Tongue (tissue), 2 donors: ENCODE data around the gene AP3D1. TPM values are rescaled to one million over a fixed set of nuclear protein-coding genes. Genes with fewer than 3 reads are reported as not detected.

Source experiments
- DNase-seq: peaks from one replicate; pipeline ENCODE4 v3.0.0-alpha.2; 2015
- total RNA-seq: library from RNA; depleted of rRNA; stranded (reverse); fragments of >200 nt; gene quantifications from one replicate; pipeline ENCODE4 v1.2.3, GENCODE V29; 2014

AP3D1 gene
- total RNA-seq, 1 donor from 2014 or later: 44.9 TPM

- no peak for DNase-seq
Observed at GRCh38 chr19:2126879-2127518, 24.4 kb downstream of the AP3D1 start.

GRCh38 chr19:2123682-2124387 is 27.5 kb downstream of the AP3D1 start:
- DNase-seq: peak; percentile 37

GRCh38 chr19:2122982-2123381 is 28.4 kb downstream of the AP3D1 start:
- no peak for DNase-seq

- DNase-seq: no peak
Observed at GRCh38 chr19:2122251-2122650, 29.1 kb downstream of the AP3D1 start.

- DNase-seq: no peak
Observed at GRCh38 chr19:2121416-2122051, 29.8 kb downstream of the AP3D1 start.

DNA sequence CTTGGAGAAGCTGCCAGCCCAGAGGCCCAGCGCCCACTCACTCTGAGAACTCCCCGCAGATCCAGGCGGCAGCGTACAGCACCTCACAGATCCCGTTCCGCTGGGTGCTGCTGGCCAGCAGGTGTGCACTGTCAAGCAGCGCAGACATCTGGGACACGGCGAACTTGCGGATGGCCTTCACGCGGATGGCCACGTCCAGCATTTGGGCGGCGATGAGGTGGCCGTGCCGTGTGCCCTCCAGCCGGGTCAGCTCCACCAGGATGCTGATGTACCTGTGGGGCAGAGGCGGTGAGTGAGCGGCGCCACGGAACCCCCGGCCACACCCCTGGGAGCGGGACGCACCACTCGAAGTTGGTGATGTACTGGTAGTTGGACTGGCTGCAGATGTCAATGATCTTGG is 30.5 kb downstream of the AP3D1 start:
- no peak for DNase-seq

GRCh38 chr19:2119921-2120785 is 31.2 kb downstream of the AP3D1 start:
- DNase-seq: no peak

DNA sequence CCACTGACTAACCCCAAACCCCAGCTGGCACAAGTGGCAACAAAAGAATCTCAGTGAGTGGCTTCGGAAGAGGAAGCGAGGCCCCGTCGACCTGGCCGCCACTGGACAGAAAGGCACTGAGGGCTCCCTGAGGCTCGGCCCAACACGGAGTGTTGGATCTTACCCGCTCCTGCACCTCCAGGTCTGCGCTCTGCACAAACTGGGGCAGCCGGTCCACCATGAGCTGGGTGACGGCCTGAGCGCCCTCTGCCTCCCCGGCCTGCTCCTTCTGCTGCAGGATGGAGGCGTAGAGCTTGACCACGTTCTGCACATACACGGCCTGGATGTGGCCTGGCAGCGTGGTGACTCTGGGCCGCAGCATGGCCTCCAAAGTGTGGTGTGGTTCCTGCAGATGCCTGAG is 32.9 kb downstream of the AP3D1 start:
- DNase-seq: no peak

DNA sequence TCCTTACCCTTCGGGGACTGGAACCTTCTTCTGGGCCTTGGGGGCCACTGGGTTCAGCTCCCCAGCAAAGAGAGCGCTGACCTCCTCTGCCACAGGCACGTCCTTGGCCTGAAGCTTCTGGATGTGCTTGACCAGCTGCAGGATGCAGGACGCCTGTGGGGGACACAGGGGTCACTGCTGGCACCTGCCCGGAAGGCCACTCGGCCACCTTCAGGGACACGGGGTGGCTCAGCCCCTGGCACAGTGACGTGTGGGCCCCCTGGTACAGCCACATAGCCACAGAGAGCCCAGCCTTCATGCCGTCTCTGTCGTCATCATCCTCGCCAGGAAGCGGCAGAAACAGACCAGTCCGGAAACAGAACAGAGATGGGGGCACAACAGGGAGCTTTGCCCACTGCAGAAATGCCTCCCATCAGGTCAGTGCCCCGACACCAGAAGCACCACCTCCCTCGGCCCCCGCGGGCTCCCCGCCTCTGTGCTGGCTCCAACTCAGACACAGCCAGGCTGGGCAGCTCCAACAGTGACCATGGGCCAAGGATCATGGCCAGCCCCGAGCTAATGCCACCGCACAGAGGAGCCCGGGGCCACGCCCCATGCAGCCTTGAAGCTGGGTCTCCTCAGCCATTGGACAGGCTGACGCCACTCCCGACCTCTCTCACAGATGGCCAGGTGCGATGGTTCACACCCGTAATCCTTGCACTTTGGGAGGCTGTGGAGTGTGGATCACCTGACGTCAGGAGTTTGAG is 34.0 kb downstream of the AP3D1 start:
- DNase-seq: no peak

DNA sequence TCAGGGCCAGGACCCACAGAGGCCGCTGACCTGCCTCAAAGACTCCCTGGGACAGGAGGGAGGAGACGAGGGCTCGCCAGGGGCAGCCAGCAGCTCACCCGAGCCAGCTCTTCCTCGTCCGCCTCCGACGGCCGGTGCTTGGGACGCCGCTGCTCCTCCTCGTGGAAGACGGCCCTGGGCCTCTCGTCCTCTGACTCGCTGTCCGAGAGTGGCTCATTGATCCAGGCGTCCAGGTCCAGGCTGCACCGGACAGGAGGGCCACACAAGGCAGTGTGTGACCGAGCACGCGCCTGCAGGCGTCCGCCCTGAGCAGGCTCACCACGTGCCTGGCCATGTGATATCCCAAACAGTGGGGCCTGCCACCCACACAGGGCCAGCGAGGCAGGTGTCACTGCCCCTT is 34.9 kb downstream of the AP3D1 start:
- DNase-seq: no peak

- no peak for DNase-seq
Observed at GRCh38 chr19:2115911-2116426, 35.4 kb downstream of the AP3D1 start.

DNA sequence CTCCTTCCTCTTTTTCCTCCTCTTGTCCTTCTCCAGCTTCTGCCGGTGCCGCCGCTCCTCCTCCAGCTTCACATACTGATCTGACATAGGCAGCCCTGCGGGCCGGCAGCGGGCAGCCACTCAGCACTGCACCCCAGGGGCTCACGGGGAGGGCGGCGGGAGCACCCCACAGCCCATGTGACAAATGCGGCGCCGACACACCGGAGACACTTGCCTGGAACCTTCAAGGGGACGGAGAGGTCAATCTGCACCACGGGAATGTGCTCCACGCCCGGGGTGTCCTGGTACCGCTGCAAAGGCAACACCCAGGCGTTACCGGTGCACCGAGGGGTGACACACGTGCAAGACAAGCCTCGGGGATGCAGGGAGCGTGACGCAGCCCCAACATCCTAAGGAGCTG is 36.0 kb downstream of the AP3D1 start:
- no peak for DNase-seq

GRCh38 chr19:2114821-2115220 is 36.5 kb downstream of the AP3D1 start:
- no peak for DNase-seq

GRCh38 chr19:2114218-2114617 is 37.1 kb downstream of the AP3D1 start:
- DNase-seq: no peak

DNA sequence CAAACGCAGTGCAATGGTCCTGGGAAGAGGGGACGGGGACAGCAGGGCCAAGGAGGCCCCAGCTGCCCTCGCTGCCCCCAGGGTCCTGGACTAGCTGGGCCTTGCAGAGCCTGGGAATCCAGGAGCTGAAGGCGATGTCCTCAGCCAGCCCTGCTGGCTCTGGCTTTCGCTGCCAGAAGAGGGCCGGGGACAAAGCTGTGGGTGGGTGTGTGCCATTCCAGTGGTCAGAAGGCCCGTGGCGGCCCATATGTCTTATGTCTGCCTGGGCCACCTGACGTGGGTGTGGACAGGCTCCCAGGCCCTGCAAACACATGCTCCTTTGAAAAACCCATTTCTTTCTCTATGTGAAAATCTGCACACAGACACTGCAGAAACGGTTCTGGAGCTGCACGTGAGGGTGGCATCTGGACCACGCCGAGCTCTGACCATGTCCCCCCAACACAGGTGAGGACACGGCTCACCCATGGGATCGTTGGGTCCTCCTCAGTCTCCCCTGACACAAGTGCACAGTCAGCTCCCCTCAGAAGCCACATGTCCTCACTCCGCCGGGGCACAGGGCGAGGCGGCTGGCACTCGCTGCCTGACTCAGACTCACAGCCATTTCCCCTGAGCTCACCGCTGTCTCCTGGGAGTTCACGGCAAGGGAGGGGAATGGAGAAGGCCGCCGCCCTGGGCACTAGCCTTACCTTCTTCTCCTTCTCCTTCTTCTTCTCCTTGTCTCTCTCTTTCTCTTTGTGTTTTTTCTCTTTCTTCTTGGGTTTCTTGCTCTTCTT is 37.7 kb downstream of the AP3D1 start:
- no peak for DNase-seq

- no peak for DNase-seq
Observed at GRCh38 chr19:2112516-2113320, 38.6 kb downstream of the AP3D1 start.

- no peak for DNase-seq
Observed at GRCh38 chr19:2111886-2112285, 39.5 kb downstream of the AP3D1 start.

DNA sequence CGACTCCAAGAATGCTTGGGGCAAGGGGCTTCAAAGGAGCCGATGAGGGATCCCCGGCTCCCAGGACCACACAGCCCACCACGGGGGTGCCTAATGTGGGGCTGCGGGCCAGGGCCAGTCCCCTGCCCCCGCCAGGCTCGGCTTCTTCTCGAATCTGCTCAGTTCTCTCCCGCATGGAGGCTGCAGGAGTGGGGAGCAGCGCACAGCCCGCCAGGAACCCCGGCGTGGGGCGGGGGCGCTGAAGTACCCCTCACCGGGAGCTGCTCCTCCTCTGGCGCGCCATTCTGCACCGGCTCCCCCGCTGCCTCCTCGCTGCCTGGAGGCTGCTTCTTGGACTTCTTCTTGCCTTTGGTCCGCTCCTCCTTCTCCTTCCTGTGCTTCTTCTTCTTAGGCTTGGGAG is 39.9 kb downstream of the AP3D1 start:
- DNase-seq: no peak

- no peak for DNase-seq
Observed at GRCh38 chr19:2110822-2111221, 40.5 kb downstream of the AP3D1 start.
